WI38 (cell line): ENCODE measurements around the gene MAN1A1.

ENCODE experiments used
- H3K4me3 ChIP-seq: 2 replicates; pipeline ENCODE4 v1.5.1; 2011; ENCODE audit warnings: low read depth, mild to moderate bottlenecking, control low read depth, low read length
- TF ChIP-seq, protein P1 (sequence below): IDR thresholded peaks from 2 replicates; pipeline ENCODE4 v1.5.1; 2012; ENCODE audit warnings: low read depth, mild to moderate bottlenecking, control low read depth, low read length

MAN1A1 gene

DNA sequence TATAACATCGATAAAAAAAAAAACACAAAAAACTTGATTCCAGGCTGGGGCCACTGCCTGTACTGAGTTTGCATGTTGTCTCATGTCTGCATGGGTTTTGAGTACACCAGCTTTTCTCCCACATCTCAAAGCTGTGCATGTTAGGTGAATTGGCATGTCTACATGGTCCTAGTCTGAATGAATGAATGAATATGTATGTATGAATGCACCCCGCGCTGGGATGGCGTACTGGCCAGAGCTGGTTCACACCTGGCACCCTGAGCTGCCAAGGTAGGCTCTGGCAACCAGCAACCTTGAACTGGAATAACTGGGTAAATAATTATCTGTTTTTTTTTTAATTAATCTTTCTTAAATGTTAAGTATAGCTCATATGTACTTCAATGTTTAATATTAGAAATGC is 131.0 kb downstream of the MAN1A1 start:
- TF ChIP-seq, protein P1, sequence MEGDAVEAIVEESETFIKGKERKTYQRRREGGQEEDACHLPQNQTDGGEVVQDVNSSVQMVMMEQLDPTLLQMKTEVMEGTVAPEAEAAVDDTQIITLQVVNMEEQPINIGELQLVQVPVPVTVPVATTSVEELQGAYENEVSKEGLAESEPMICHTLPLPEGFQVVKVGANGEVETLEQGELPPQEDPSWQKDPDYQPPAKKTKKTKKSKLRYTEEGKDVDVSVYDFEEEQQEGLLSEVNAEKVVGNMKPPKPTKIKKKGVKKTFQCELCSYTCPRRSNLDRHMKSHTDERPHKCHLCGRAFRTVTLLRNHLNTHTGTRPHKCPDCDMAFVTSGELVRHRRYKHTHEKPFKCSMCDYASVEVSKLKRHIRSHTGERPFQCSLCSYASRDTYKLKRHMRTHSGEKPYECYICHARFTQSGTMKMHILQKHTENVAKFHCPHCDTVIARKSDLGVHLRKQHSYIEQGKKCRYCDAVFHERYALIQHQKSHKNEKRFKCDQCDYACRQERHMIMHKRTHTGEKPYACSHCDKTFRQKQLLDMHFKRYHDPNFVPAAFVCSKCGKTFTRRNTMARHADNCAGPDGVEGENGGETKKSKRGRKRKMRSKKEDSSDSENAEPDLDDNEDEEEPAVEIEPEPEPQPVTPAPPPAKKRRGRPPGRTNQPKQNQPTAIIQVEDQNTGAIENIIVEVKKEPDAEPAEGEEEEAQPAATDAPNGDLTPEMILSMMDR: no peak
- H3K4me3 ChIP-seq: no peak overlapping the region

DNA sequence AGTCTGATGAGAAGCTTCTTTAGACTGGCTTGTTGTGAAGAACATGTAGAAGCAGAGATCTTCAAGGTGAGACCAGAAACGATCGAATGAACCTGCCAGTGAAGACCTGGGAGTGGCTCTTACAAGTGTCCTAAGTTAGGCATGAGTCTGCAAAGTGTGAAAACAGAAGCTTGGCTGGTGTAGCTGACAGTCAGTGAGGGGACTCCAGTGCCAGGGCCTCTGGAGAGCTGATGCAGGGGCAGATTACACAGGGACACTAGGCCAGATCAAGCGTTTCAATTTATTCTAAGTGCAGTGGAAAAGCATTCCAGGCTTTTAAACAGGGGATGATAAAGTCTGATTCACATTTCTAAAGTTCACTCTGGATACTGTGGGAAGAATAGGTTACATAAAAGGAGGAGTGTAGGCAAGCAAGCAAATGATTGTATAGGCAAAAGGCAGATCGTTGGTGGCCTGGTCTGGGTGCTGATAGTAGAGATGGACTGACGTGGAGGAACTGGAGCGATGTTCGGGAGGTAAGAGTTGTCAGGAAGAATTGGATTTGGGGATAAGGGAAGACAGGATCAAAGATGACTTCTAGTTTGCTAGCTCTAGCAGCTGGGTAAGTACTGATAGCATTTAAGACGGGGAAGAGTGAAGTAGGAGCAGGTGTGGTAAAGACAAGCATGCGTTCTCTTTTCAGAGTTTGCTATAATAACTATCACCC is 133.5 kb downstream of the MAN1A1 start:
- H3K4me3 ChIP-seq: no peak overlapping the region
- TF ChIP-seq, protein P1: no peak

DNA sequence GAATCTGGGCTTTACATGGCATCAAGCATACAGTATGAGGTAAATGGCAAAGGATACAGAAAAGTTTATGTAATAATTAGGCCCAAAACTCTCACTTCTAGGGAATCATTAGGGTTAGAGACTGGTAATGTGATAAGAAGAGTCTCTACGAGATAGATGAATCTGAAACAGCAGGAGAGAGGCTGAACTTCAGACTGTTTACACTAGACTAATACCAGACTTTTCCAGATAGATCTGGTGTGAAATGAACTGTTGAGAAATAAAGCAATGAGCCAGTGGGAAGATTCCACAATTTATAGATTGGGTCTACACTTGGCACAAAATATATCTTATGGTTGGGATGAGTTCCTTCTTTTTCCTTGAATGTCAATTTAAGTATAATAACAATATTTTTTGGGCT is 134.3 kb downstream of the MAN1A1 start:
- TF ChIP-seq, protein P1: no peak
- no peak overlapping the region for H3K4me3 ChIP-seq

DNA sequence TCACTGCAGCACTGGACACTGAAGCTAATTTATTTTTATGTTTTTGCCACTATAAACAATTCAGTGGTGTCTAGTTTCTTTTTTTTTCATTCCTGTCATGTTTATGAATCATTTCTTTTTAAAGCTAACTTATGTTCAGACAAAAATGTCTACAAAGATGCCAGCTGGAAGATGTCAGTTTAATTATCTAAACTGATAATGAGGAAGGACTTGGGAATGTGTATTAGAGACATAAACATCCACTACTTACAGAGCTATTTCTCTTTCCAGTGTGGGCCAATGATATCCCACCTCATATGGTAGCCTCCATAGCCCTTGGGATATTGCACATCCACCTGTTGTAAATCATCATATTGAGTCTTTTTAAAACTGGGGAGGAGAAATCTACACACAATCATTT is 139.0 kb downstream of the MAN1A1 start:
- TF ChIP-seq, protein P1: no peak

DNA sequence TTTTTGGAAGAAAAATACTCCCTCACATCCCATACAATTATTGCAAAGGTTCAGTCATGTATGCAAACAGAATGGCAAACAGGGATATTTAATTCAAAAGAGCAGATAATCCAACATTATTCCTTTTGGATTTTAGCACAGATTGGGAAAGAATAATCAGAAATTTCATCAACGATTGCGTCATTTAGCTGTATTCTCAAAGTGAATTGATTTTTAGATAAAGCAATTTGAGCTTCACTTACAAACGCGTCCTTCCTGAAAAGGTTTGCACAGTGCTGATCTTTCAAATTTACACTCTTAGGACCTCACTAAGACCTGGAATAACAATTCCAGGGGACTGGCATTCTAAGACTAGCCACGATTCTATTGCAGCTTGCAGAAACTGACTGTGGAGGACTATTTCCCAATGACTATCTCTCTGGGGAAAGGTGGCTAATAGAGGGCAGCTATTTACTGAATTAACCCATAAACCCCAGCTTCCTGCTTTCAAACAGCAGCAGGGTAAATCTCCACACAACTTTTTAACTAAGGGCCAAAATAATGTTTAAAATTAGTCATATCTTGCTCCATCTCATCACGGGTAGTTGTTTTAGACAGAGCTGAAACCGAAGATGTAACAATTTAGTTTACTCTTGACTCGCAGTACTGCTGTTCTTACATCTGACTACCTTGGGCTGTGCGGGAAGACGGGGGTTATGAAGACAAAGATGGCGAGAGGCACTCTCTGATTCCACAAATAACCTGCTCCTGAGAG is 139.9 kb downstream of the MAN1A1 start:
- H3K4me3 ChIP-seq: no peak overlapping the region
- TF ChIP-seq, protein P1: no peak

More for the DNA sequence above, 139.0 kb downstream of the MAN1A1 start:
- no peak overlapping the region for H3K4me3 ChIP-seq

DNA sequence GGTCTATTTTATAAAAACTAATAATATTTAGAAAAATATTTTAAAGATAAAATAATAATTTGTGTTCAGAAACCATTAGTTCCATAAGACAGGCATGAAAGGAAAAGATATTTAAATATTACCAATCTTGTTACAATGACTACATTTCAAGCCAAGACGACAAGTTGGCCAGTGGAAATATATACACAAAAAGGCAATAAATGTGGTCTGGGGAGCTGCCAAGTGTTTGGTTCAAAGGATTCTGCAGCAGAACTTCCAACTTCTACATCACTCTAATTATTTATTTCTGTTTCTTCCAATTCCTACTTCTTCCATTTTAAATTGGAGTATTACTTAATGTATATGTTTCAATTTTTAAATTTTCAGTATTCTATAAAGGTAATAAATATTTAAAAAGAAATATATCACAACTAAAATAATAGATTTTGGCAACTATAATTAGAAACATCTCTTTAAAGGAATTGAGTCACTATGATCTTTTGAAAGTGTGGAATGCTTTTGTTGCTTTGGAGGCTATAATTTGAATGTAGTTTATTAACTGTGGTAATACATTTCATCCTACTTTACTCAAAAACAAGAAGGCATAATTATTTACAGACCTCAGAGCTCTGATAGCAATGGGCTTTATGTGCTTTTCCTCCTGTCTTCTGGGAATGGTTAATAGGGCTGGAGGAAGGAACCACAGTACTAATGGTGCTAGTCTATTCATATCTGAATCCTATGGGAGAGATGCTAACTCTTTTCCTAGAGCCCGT is 141.4 kb downstream of the MAN1A1 start:
- H3K4me3 ChIP-seq: no peak overlapping the region
- TF ChIP-seq, protein P1: no peak

DNA sequence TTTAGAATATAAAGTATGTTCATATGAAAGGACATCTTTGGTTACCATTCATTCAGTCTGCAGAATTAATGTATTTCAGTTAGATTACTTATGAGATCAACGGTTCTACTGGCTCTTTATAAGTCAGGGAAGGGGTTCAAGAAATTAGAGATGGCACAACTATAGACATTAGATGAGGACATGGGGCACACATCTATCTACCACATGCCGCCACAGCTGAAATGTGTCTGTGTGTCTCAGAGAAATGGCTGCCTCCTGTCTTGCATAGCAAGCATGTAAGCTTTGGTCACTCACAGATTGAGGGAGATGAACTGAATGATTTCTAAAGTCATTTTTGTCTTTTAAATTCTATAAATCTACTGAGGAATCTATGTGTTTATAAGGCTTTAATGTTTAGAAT is 142.2 kb downstream of the MAN1A1 start:
- TF ChIP-seq, protein P1: no peak
- H3K4me3 ChIP-seq: no peak overlapping the region
